Liver (tissue), 9 donors: ENCODE results near the gene PTTG1IP. TPM values are rescaled to one million over a fixed set of nuclear protein-coding genes. Genes with fewer than 3 reads are reported as not detected.
A peak's percentile ranks its signal among the peaks of the same experiment; 100 is the strongest.

Source experiments
- DNase-seq: peaks from one replicate; pipeline ENCODE4 v3.0.0-alpha.2; 2017; ENCODE audit warnings: low spot score
- H3K27ac ChIP-seq, 2 donors: one replicate each; pipeline ENCODE4 v1.7.0; 2013; ENCODE audit warnings: inconsistent platforms in 2 of 2, low read length in 2 of 2, control low read depth in 1 of 2, low read depth in 1 of 2, mild to moderate bottlenecking in 1 of 2
- H3K27me3 ChIP-seq, 4 donors: one replicate each; pipeline versions ENCODE4 v1.6.1 to v1.7.0; 2013; ENCODE audit warnings: low read length in 3 of 4, inconsistent platforms in 1 of 4, mild to moderate bottlenecking in 1 of 4, moderate library complexity in 1 of 4; ENCODE audit not compliant: control insufficient read depth in 4 of 4, insufficient read depth in 4 of 4
- H3K36me3 ChIP-seq, 4 donors: one replicate each; pipeline versions ENCODE4 v1.6.1 to v1.7.0; 2013; ENCODE audit warnings: low read length in 3 of 4, mild to moderate bottlenecking in 3 of 4, low read depth in 1 of 4, moderate library complexity in 1 of 4; ENCODE audit not compliant: control insufficient read depth in 4 of 4, insufficient read depth in 3 of 4
- H3K4me1 ChIP-seq, 4 donors: one replicate each; pipeline versions ENCODE4 v1.6.1 to v1.7.0; 2013; ENCODE audit warnings: low read length in 3 of 4, mild to moderate bottlenecking in 3 of 4, moderate library complexity in 1 of 4; ENCODE audit not compliant: control insufficient read depth in 4 of 4, insufficient read depth in 4 of 4
- H3K4me3 ChIP-seq, 3 donors: one replicate each; pipeline versions ENCODE4 v1.6.1 to v1.7.0; 2013; ENCODE audit warnings: low read length in 3 of 3, control low read depth in 1 of 3, low read depth in 1 of 3, mild to moderate bottlenecking in 1 of 3
- H3K9ac ChIP-seq, 2 donors: one replicate each; pipeline ENCODE4 v1.7.0; 2013; ENCODE audit warnings: low read length in 2 of 2, mild to moderate bottlenecking in 2 of 2, moderate library complexity in 2 of 2, control low read depth in 1 of 2, low read depth in 1 of 2
- H3K9me3 ChIP-seq, 4 donors: one replicate each; pipeline versions ENCODE4 v1.6.1 to v1.7.0; 2013; ENCODE audit warnings: low read length in 3 of 4; ENCODE audit not compliant: control insufficient read depth in 4 of 4
- EGR1 ChIP-seq, 2 donors: IDR thresholded peaks; 2 replicates each; pipeline ENCODE4 v1.6.1; 2016 to 2018; ENCODE audit warnings: antibody characterized with exemption in 2 of 2, low read depth in 2 of 2
- FOXA2 ChIP-seq: IDR thresholded peaks from 2 replicates; pipeline ENCODE4 v1.6.1; 2016; ENCODE audit warnings: antibody characterized with exemption
- GABPA ChIP-seq, 2 donors: IDR thresholded peaks in 1 of 2; conservative IDR thresholded peaks in 1 of 2; 2 replicates each; pipeline ENCODE4 v1.6.1; 2016; ENCODE audit warnings: antibody characterized with exemption in 2 of 2, mild to moderate bottlenecking in 1 of 2, moderate library complexity in 1 of 2
- HNF4A ChIP-seq, 2 donors: conservative IDR thresholded peaks; 2 replicates each; pipeline ENCODE4 v1.6.1; 2016; ENCODE audit warnings: antibody characterized with exemption in 2 of 2, mild to moderate bottlenecking in 2 of 2
- HNF4G ChIP-seq: IDR thresholded peaks from 2 replicates; pipeline ENCODE4 v1.6.1; 2016; ENCODE audit warnings: antibody characterized with exemption
- JUND ChIP-seq, 2 donors: IDR thresholded peaks; 2 replicates each; pipeline ENCODE4 v1.6.1; 2016; ENCODE audit warnings: antibody characterized with exemption in 2 of 2
- RAD21 ChIP-seq, 2 donors: IDR thresholded peaks; 2 replicates each; pipeline ENCODE4 v1.6.1; 2016; ENCODE audit warnings: antibody characterized with exemption in 2 of 2, mild to moderate bottlenecking in 2 of 2
- RXRA ChIP-seq, 2 donors: IDR thresholded peaks; 2 replicates each; pipeline ENCODE4 v1.6.1; 2017 to 2018; ENCODE audit warnings: antibody characterized with exemption in 2 of 2, mild to moderate bottlenecking in 1 of 2
- TAF1 ChIP-seq: conservative IDR thresholded peaks from 2 replicates; pipeline ENCODE4 v1.6.1; 2016; ENCODE audit warnings: antibody characterized with exemption, mild to moderate bottlenecking
- YY1 ChIP-seq: IDR thresholded peaks from 2 replicates; pipeline ENCODE4 v1.6.1; 2016; ENCODE audit warnings: antibody characterized with exemption, mild to moderate bottlenecking
- WGBS: extraction: QIAGEN DNeasy Blood & Tissue Kit; methylation state at CpG from one replicate; pipeline ENCODE4 v1.1.7; 2013; 5-methylcytosine and 5-hydroxymethylcytosine counted together
- polyA plus RNA-seq, 2 donors: library from polyadenylated mRNA; stranded (reverse) in 1 of 2; unstranded in 1 of 2; fragments of 200-250 nt in 1 of 2; fragments of >200 nt in 1 of 2; fragmentation: Nextera tagmentation in 1 of 2; extraction: Ambion mirVana in 1 of 2; gene quantifications; one replicate each; pipeline versions ENCODE4 v1.2.1 to v1.2.3, GENCODE V29; 2013 to 2015
- total RNA-seq, 2 donors: library from RNA; depleted of rRNA; stranded (reverse); fragments of >200 nt; gene quantifications; one replicate each; pipeline ENCODE4 v1.2.3, GENCODE V29; 2014
- TF ChIP-seq, protein P1 (sequence below): IDR thresholded peaks from 2 replicates; pipeline ENCODE4 v1.6.1; 2016; ENCODE audit warnings: antibody characterized with exemption, mild to moderate bottlenecking
- TF ChIP-seq, protein P2 (sequence below): IDR thresholded peaks from 2 replicates; pipeline ENCODE4 v1.6.1; 2016; ENCODE audit warnings: antibody characterized with exemption
- TF ChIP-seq, protein P3 (sequence below): fragments of 150-350 bp; IDR thresholded peaks from 2 replicates; pipeline ENCODE4 v1.5.1; 2017; ENCODE audit warnings: improper control_type of control experiment, low read depth, low read length; ENCODE audit not compliant: missing input control
- TF ChIP-seq, protein P4 (sequence below): IDR thresholded peaks from 2 replicates; pipeline ENCODE4 v1.6.1; 2016; ENCODE audit warnings: antibody characterized with exemption
- TF ChIP-seq, protein P5 (sequence below): IDR thresholded peaks from 2 replicates; pipeline ENCODE4 v1.6.1; 2016; ENCODE audit warnings: antibody characterized with exemption
- donor health status: healthy.
- donor health status: healthy.
- donor health status: healthy.
- donor health status: healthy.
- donor health status: healthy.

PTTG1IP gene
- total and polyA plus RNA-seq, 4 donors: 62.0 to 94.0 (median 79.8) TPM

DNA sequence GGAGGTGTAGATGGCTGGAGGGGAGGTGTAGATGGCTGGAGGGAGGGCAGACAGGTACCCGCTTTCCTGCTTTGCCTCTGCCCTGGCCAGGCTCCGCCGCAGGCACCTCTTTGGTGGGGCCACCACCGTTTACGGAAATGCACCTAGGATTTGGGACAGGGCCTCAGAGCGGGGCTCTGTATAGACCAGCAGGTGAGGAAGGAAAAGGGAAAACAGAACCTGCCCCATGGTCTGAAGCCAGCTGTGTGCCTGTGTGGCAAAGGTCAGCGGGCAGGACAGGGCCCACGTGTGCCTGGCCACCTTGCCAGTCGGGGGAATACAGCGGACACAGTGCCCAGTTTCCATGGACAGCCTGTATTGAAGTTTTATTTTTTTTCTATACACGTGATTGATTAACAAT is 12.1 kb upstream of the PTTG1IP start (continued):
- TF ChIP-seq, protein P1, sequence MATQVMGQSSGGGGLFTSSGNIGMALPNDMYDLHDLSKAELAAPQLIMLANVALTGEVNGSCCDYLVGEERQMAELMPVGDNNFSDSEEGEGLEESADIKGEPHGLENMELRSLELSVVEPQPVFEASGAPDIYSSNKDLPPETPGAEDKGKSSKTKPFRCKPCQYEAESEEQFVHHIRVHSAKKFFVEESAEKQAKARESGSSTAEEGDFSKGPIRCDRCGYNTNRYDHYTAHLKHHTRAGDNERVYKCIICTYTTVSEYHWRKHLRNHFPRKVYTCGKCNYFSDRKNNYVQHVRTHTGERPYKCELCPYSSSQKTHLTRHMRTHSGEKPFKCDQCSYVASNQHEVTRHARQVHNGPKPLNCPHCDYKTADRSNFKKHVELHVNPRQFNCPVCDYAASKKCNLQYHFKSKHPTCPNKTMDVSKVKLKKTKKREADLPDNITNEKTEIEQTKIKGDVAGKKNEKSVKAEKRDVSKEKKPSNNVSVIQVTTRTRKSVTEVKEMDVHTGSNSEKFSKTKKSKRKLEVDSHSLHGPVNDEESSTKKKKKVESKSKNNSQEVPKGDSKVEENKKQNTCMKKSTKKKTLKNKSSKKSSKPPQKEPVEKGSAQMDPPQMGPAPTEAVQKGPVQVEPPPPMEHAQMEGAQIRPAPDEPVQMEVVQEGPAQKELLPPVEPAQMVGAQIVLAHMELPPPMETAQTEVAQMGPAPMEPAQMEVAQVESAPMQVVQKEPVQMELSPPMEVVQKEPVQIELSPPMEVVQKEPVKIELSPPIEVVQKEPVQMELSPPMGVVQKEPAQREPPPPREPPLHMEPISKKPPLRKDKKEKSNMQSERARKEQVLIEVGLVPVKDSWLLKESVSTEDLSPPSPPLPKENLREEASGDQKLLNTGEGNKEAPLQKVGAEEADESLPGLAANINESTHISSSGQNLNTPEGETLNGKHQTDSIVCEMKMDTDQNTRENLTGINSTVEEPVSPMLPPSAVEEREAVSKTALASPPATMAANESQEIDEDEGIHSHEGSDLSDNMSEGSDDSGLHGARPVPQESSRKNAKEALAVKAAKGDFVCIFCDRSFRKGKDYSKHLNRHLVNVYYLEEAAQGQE: peak; percentile 67
- TF ChIP-seq TAF1 (no peak), JUND (IDR thresholded peaks at IDR 0.05) (no peak), HNF4G (no peak)

DNA sequence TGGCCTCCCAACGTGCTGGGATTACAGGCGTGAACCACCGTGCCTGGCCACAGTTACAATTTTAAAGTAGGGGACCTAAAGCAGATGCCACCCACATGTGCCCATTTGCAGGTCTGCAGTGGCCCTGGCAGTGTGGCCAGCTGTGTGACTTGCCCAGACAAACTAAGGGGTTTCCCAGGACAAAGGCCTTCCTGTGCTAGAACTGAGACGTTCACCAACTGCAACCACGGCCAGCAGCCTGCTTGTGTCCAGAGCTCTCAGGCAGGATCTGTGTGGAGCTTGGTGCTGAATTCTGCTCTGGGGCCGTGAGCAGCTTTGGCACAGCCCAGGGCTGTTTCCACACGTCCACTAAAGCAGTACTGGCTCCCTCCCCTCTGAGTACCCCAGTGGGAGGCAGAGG is 10.6 kb upstream of the PTTG1IP start:
- Histone ChIP-seq H3K27me3 (no peaks in the 10 kb centered on the region), H3K4me3 (no peak overlapping the region), H3K36me3 (no peaks in the 10 kb centered on the region), H3K4me1 (peaks cover 17 to 45% (median 29%) of the 10 kb centered on the region in 4 donors), H3K27ac (no peak overlapping the region), H3K9me3 (no peaks in the 10 kb centered on the region), H3K9ac (no peak overlapping the region)
- WGBS: 62% methylated on average over 7 of the region's 7 CpGs
- DNase-seq: no peak
- TF ChIP-seq, protein P2, sequence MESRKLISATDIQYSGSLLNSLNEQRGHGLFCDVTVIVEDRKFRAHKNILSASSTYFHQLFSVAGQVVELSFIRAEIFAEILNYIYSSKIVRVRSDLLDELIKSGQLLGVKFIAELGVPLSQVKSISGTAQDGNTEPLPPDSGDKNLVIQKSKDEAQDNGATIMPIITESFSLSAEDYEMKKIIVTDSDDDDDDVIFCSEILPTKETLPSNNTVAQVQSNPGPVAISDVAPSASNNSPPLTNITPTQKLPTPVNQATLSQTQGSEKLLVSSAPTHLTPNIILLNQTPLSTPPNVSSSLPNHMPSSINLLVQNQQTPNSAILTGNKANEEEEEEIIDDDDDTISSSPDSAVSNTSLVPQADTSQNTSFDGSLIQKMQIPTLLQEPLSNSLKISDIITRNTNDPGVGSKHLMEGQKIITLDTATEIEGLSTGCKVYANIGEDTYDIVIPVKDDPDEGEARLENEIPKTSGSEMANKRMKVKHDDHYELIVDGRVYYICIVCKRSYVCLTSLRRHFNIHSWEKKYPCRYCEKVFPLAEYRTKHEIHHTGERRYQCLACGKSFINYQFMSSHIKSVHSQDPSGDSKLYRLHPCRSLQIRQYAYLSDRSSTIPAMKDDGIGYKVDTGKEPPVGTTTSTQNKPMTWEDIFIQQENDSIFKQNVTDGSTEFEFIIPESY: no peak
- TF ChIP-seq, protein P3, sequence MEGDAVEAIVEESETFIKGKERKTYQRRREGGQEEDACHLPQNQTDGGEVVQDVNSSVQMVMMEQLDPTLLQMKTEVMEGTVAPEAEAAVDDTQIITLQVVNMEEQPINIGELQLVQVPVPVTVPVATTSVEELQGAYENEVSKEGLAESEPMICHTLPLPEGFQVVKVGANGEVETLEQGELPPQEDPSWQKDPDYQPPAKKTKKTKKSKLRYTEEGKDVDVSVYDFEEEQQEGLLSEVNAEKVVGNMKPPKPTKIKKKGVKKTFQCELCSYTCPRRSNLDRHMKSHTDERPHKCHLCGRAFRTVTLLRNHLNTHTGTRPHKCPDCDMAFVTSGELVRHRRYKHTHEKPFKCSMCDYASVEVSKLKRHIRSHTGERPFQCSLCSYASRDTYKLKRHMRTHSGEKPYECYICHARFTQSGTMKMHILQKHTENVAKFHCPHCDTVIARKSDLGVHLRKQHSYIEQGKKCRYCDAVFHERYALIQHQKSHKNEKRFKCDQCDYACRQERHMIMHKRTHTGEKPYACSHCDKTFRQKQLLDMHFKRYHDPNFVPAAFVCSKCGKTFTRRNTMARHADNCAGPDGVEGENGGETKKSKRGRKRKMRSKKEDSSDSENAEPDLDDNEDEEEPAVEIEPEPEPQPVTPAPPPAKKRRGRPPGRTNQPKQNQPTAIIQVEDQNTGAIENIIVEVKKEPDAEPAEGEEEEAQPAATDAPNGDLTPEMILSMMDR: no peak
- TF ChIP-seq YY1: no peak
- TF ChIP-seq GABPA (IDR thresholded peaks at IDR 0.05 in 1 of 2, conservative IDR thresholded peaks at IDR 0.05 in 1 of 2): no peak
- no peak for TF ChIP-seq EGR1 (IDR thresholded peaks at IDR 0.05; ENCODE audit: low read depth in 2 of 2)

DNA sequence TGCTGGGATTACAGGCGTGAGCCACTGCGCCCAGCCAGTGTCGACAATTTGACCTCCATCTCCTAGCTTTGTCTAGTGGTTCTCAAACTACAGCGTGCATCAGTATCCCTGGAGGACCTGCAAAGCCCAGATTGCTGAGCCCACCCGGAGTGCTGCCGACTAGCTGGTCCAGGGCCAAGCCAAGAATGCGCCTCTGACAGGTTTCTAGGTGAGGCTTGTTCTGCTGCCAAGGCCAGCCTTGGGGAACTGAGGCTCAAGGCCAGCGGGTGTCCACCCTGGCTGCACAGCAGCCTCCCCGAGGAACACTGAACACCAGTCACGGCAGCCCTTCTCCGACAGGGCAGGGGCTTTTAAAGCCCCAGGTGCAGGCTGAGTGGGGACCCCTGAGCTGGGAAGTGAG is 9.8 kb upstream of the PTTG1IP start:
- Histone ChIP-seq H3K27me3 (no peaks in the 10 kb centered on the region), H3K4me3 (no peak overlapping the region), H3K4me1 (peaks cover 18 to 45% (median 28%) of the 10 kb centered on the region in 4 donors), H3K36me3 (no peaks in the 10 kb centered on the region), H3K9me3 (no peaks in the 10 kb centered on the region), H3K9ac (no peak overlapping the region), H3K27ac (no peak overlapping the region)
- no peak for DNase-seq
- 93% methylated on average over 11 of the region's 11 CpGs for WGBS
- no peak for TF ChIP-seq HNF4A (conservative IDR thresholded peaks at IDR 0.05)
- TF ChIP-seq TAF1: no peak
- TF ChIP-seq, protein P4, sequence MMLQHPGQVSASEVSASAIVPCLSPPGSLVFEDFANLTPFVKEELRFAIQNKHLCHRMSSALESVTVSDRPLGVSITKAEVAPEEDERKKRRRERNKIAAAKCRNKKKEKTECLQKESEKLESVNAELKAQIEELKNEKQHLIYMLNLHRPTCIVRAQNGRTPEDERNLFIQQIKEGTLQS: no peak
- TF ChIP-seq, protein P1: no peak
- no peak for TF ChIP-seq JUND (IDR thresholded peaks at IDR 0.05)
- TF ChIP-seq FOXA2: no peak
- TF ChIP-seq EGR1 (IDR thresholded peaks at IDR 0.05; ENCODE audit: low read depth in 2 of 2): no peak
- no peak for TF ChIP-seq RXRA (IDR thresholded peaks at IDR 0.05)
- TF ChIP-seq HNF4G: no peak
- TF ChIP-seq RAD21 (IDR thresholded peaks at IDR 0.05): no peak
- TF ChIP-seq, protein P5, sequence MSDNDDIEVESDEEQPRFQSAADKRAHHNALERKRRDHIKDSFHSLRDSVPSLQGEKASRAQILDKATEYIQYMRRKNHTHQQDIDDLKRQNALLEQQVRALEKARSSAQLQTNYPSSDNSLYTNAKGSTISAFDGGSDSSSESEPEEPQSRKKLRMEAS: no peak
- no peak for TF ChIP-seq YY1
- TF ChIP-seq, protein P2: no peak
- TF ChIP-seq GABPA (IDR thresholded peaks at IDR 0.05 in 1 of 2, conservative IDR thresholded peaks at IDR 0.05 in 1 of 2): no peak
